ENCODE measurements around the gene TDRKH.

- TF ChIP-seq CTCF (IDR thresholded peaks at IDR 0.05) (no peak), POLR2A (IDR thresholded peaks at IDR 0.05) (no peak)
Observed at GRCh38 chr1:151723726-151724370, 66.5 kb downstream of the TDRKH start.
